HG02943 (cell line): ENCODE data around the gene DCC.

Source experiments
- ATAC-seq: cut with Tn5 transposase; IDR thresholded peaks from one replicate; pipeline ENCODE4 v1.9.1; 2021; ENCODE audit warnings: mild to moderate bottlenecking, low read depth, moderate library complexity; ENCODE audit not compliant: unreplicated experiment

The DCC gene, protein sequence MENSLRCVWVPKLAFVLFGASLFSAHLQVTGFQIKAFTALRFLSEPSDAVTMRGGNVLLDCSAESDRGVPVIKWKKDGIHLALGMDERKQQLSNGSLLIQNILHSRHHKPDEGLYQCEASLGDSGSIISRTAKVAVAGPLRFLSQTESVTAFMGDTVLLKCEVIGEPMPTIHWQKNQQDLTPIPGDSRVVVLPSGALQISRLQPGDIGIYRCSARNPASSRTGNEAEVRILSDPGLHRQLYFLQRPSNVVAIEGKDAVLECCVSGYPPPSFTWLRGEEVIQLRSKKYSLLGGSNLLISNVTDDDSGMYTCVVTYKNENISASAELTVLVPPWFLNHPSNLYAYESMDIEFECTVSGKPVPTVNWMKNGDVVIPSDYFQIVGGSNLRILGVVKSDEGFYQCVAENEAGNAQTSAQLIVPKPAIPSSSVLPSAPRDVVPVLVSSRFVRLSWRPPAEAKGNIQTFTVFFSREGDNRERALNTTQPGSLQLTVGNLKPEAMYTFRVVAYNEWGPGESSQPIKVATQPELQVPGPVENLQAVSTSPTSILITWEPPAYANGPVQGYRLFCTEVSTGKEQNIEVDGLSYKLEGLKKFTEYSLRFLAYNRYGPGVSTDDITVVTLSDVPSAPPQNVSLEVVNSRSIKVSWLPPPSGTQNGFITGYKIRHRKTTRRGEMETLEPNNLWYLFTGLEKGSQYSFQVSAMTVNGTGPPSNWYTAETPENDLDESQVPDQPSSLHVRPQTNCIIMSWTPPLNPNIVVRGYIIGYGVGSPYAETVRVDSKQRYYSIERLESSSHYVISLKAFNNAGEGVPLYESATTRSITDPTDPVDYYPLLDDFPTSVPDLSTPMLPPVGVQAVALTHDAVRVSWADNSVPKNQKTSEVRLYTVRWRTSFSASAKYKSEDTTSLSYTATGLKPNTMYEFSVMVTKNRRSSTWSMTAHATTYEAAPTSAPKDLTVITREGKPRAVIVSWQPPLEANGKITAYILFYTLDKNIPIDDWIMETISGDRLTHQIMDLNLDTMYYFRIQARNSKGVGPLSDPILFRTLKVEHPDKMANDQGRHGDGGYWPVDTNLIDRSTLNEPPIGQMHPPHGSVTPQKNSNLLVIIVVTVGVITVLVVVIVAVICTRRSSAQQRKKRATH (N-terminal part only)

DNA sequence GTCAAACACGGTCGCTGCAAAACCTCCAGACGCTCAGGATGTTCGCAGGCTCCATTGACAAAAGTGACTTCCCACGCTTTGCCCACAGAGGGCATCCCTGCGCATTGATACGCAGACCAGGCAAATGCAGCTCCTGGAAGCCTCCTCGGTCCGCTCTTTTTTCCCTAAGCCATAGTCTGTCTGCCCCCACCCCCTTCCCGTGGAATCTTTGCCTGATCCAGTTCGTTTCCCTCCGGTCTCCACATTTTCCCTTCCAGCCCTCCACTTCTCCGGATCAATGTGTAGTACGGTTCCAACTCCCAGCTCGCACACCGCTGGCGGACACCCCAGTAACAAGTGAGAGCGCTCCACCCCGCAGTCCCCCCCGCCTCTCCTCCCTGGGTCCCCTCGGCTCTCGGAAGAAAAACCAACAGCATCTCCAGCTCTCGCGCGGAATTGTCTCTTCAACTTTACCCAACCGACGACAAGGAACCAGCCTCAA lies at the start of gene DCC:
Gene DCC, plus strand, starts transcription at position 307 of the 481 bp plus-strand sequence. CDS start 591 bp downstream, outside the sequence.
- ATAC-seq = no peak

DNA sequence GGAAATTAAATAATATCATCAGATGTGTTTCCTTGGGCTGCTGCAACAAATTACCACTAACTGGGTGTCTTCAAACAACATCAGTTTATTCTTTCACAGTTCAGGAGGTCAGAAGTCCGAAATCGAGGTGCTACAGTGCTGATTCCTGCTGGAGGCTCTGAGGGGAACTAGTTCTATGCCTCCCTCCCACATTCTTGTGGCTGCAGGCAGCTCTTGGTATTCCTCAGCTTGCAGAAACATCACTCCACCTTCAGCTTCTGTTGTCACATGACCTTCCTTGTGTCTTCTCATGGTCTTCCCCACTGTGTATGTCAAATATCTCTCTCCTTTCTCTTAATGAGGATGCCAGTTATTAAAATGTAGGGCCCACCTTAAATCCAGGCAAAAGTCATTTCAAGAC lies 29.3 kb upstream of the DCC start:
- no peak for ATAC-seq

DNA sequence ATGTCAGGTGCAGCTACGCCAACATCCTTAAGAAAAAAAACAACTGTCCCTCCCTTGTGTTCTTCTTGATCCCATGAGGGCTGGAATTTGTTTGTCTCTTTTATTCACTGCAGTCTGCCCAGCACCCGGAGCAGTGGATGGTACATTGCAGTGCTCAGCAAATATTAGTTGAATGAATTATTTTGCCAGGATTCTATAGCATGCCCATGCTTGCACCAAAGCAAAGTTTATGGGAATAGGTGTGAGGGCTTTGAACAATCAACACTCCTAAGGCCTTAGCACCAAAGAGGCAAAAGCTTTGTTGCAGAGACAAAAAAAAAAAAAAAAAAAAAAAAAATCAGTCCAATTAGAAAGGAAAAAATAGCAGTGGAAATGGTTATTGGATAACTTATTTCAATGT lies 28.7 kb upstream of the DCC start:
- no peak for ATAC-seq

DNA sequence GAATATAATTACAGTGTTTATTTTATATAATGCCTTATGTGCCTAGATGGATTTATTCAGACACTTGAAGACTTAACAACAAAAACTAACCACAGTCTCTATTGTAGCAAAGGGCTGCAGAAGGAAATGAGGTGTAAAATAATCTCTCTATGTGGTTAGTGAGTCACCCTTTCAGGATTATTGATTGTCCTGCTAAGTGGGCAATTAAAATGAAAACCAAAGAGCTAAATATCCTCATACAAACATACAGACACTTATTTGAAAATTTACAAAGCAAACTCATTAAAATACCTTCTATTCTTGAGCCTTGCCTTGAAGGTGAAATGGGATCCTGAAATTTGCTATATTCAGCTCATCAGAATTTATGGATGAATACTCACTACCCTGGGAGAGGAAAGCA lies 27.7 kb upstream of the DCC start:
- ATAC-seq = no peak

DNA sequence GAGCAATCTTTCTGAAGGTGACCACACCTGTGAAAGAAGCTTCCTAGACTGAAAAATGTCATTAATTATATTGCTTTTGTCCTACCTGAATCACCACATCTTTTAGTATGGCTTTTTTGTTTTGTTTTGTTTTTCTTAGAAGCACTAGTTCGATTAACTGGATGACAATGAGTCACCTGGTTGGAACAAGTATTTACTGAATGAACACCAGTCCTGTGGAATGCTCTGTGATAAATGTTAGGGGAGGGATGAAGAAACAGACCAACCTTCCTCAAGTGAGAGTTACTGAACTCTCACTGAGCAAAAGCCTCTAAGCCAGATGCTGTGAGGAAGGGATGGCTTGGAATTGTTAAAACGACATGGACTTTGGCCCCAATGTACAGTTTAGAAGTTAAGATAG lies 26.8 kb upstream of the DCC start:
- ATAC-seq = no peak

DNA sequence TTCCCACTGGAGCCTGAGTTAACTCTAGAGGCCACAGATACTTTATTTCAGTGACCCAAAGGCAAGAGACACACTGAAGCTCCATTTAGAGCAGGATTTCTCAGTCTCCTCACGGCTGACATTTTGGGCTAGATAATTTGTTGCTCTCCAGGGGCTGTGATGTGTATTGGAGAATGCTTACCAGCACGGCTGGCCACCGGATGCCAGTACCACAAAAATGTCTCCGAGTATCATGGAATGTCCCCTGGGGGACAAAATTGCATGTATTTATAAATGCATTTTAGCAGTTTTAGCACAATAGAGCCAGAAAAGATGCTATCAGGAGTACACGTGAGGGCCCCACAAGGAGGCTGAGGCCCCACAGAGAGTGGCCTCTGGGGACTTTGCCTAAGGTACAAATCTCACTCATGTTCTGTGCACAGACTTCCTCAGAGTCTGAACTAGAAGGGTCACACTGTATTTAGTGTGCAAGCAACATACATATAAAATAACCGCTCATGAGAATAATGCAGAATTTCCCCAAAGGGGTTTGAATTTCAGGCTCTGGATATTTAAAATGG lies 20.5 kb upstream of the DCC start:
- no peak for ATAC-seq

DNA sequence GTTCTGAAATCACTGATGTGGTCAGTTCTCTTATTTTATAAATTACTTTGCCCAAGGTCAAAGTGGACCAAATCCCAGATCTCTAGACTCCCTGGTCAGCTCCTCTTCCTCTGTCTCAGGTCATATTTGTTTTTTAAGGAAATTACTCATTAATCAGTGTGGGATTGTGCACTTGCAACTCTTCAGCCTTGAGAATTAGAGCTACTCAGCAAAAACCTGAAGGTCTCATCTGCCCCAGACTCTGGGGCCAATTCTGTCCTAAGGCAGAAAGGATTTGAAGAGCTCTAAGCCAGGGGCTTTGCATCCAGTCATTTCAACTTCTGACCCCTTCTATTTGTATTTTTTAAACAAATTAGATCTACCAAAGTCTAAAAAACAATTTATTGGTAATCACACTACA lies 17.7 kb upstream of the DCC start:
- ATAC-seq = no peak

DNA sequence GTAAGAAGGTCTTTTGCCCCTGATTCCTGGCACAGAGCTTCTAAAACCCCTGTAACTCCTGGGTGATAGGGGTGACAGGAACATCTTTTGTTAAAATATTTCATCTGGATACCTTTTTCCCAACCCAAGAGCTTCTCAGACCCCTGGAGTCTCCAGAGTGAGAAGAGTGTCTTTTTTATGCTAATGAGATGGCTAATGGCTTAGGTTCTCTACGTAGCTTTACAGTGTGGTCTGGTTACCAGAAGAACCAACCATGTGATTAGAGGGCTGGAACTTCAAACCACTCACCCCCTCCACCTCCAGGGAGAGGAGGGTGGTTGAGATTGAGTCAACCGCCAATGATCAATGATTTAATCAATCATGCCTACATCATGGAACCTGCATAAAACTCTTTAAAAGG lies 16.2 kb upstream of the DCC start:
- ATAC-seq = no peak

DNA sequence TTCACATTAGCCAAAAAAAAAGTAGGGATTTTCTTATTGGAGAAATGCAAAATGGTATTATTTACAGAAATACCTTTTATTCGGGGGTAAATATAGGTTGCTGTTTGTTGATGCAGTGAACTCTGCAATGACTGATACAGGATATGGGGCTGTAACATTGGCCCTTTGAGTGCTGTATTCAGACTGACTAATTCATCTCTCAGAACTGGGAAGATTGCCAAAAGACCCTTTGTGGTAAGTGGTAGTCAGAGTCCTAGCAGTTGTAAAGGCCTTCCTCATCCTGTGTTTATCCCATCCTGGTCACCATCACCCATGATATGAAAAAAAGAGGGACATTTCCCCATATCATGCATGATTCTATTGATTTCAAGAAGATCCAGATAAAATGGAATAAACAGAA lies 14.0 kb upstream of the DCC start:
- ATAC-seq = no peak

DNA sequence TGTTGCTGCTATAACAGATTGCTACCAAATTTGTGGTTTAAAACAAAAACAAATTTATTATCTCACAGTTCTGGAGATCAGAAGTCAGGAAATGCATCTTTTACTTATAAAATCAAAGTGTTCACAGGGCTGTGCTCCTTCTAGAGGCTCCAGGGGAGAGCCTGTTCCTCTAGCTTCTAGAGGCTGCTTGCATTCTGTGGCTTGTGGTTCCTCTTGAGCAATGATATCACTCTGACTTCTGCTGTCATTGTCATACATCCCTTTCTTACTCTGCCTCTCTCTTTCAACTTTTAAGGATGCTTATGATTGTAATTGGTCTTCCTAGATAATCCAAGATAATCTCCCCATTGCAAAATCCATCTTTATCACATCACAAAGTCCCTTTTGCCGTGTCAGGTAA lies 6.1 kb upstream of the DCC start:
- ATAC-seq = no peak

DNA sequence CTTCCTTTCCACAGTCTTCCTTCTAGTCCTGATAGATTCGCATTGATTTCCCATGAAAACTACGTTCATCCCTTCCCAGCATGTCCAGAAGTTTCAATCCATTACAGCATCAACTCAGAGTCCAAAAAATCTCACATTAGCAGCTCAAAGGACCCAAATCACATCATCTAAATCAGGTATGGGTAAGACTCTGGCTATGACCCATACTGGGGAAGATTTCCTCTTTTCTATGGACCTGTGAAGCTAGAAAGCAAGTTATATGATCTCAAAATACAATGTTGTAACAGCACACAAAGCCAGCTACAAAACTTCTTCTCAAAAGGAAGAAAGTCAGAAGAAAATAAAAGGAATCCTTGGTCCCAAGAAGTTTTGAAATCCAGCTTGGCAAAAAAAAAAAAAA lies 5.7 kb upstream of the DCC start:
- no peak for ATAC-seq

DNA sequence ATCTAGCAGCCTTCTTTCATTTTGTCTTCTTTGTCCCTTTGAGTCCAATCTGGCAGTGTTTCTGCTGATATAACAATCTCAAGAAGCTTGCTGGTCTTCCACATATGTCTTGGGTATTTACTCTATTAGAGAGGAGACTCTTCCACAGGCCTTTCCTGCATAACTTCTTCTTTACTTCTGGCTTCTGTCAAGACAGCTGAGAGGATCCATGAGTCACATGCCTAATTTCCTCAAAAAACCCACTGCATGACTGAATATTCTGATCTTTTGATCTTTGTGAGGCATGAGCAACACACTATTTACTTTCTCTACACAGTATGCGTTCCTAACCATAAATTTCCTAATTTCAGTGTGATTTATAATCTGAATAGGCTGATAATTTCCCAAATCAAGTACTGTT lies 5.1 kb upstream of the DCC start:
- ATAC-seq = no peak

DNA sequence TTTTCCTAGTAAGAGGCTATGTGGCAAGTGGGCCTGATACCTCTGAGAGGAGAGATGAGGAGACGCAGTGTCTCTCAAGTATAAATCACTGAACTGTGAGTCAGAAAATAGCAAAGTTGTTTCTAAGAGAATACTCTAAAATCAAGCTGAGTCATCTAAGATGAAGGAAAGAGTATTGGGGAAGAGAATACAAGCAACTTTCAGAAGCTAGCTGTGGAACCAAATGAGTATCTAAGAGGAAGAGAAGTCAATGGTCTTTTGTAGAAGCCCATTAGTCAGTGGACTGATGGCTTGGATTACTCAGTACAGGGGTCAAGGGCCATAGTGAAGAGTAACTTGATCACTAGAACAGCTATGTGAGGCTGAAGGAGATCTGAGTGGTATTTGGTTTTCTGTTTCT lies 2.7 kb upstream of the DCC start:
- ATAC-seq = no peak

DNA sequence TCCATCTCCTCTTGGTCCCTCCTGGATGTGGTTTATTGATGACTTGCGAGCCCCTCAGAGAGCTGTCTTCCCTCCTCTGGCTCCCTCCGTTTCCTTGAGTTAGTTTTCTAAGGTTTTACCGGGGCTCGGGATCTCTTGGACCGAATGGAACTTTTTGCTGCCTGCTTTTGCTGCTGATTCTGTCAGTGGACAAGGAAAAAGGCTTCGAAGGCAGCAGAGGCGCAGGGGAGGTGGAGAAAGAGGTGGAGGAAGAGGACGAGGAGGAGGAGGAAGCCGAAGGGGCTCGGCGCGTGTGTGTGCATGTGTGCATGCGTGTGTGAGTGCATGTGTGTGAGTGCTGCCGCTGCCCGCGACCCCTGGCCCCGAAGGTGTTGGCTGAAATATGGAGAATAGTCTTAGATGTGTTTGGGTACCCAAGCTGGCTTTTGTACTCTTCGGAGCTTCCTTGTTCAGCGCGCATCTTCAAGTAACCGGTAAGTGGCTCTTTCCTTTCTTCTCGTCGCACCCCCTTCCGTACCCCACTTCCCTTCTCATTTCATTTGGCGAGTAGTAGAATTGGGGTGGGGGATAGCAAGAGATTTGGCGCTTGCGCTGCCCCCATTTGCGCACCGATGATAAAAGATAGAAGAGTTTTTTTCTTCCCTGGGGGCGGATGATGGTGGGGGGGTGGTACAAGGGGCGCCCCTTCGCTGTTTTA lies 557 bp downstream of the DCC start:
- no peak for ATAC-seq

DNA sequence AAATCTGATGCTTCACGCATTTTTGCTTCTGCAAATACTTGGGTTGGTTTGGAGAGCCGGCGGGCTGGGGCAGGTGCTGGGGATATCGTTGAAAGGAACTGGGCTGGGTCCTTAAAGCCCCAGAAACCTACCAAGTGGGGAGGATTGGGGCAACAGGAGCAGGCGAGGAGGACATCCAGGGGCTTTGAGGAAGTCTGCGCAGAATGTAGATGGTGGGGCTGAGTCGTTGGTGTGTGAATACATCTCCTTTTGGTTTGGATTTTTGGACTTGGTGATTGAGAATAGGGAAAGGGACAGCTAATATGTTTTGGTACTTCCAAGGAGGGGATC lies 1.1 kb downstream of the DCC start:
- ATAC-seq = no peak

DNA sequence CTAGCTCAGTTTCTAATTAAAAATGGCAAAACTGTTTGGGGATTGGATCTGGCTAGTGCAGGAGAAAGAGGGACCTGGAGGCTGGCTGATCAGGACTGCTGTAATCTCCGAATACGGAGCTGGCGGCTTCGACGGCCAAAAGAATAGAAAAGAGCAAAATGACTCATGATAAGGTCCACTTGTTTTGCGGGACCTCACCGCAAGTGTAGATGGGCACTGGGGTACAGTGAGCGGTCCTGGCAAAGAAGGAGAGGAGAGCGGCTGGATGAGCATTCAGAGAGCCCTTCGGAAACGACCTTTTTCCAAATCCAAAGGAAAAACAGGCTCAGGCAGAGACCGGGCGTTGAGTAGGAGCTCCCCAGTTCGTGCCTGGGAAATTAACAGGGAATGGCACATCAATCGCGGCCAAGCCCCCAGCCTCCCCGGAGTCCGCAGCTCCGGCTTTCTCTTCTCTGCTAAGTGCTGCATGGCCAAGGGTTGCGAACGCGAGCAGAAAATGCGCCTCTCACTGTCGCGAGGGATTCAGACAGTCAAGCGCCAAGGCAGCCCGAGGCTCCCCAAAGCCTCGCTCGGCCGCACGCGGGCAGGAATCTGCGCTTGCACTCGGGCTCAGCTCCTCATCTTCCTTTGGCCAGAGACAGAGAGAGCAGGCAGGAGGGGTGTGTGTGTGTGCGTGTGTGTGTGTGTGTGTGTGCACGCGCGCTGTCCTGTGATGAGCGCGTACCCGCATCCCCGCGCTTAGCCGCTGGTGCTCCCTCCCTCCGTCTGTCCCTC lies 1.8 kb downstream of the DCC start:
- ATAC-seq = no peak

DNA sequence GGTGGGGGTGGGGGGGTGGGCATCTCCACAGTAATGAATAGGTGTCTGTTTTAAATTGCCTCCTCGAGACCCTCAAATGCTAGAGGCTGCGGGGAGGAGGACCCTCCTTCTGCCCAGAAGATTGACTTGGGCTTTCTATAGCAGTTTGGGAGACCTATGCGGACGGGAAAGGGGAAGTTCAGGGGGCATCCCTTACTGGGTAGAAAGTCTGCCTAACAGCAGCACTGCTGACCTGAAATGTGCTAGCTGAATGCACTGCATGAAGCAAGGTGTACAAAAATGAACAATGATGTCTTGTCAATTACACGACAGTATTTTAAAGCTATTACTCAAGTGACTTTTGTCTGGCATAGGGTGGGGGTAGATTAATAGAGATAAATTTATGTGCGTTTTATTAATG lies 2.5 kb downstream of the DCC start:
- ATAC-seq = no peak

DNA sequence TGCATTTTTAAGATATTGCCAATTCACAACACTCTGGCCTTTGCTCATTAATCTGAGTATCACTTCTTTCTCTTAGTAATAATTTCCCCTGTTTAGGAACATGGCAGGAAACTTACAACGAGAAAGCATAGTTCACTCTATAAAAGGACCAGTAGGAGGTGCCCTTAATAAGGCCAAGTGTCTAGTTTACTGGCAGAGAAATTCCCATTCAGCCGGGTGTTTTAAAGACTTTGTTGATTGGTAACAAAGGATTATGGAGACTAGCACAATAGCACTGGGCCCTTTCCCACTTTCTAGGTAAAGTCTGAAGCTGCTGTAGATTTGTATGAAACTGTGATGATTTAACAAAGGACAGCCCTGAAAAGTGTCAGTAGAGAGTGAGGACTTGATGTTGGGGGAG lies 3.1 kb downstream of the DCC start:
- ATAC-seq = no peak

DNA sequence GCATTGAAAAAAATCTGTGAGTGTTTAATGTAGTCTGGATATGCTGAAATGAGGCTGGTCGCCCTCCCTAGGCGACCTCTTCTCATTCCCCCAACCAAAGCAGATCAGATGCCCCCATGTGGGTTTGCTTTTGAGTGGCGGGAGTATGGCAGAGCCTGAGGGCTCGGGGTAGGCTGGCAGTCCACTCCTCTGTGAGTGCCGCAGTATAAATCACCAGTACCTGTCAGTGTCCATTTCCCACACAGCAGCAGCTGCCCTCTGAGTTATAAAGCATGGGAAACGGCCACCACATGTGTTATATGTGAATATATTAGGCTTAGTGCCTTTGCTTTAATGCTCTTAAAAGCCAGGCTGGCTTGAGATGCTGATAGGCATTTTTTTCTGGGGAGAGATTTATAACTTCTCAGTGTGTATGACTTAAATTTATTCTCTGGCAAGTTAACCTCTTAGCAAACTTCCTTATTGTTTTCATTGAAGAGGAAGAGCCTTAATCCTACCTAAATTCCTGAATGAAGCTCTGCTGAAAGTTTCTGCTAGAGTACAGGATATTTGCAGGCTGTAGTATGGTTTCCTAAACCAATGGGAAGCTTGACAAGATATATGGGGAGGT lies 3.8 kb downstream of the DCC start:
- no peak for ATAC-seq
